ENCODE data around the gene ANKRD65. TPM values are rescaled to one million over a fixed set of nuclear protein-coding genes. Genes with fewer than 3 reads are reported as not detected.
"Not testable (repeated sequence)": the region's sequence is repeated elsewhere in the genome, so short reads cannot be mapped to it uniquely, and the experiment has no call there.

ANKRD65 gene
- total and polyA plus RNA-seq, 3 experiments from 2014 or later = not detected

DNA sequence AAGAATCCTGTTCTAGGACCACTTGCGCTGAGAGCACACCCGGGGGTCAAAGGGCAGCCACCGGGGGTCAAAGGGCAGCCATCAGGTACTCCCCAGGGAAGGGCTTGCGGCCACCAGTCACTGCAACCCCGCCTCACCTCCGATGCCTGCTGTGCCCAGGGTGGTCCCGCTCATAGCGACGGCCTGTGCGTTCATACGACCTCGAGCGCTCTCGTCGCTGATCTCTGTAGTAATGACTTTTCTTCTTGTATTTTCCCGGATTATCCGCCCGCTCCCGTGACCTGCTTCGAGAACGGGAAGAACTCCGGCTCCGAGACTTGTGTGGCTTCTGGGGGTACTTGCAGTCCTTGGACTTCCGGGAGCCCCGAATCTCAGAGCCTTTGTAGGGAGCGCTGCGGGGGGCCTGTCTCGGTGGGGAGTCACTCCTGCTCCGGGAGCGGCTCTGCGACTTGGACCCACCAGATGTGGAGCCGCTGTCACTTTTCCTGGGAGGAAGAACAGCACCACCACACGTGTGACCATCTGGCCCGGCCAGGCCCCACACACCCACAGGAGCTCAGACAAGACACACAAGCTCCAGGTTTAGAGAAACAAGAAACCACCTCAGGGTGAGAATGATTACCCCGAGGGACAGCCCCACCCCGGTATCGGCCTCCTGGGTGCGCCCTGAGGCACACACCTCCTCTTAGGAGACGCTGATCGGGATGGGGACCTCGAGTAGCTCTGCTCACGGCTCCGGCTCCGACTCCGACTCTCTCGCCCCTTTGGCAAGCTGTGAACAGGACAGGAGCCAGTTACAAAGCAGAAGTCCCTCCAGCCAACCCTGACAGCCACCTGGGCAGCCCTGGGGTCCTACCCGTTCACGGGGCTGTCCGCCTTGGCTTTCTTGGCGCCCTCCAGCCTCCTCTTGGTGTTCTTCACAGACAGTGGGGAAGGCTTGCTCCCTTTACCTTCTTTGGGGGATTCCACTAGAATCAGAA is 33.7 kb downstream of the ANKRD65 start:
- CTCF ChIA-PET = interaction anchor here (1.1 to 1.7 kb wide), 2 partner anchors 12 kb away, joined by 4 read pairs; partner anchors contain the start of genes AURKAIP1 and CCNL2
- H3K36me3 ChIP-seq (ENCODE audit: insufficient read depth, low read length) = peaks cover 63% of the 10 kb centered on the region
- peaks cover 2 to 7% (median 4%) of the 10 kb centered on the region in 3 donors for H3K4me1 Mint-ChIP-seq

DNA sequence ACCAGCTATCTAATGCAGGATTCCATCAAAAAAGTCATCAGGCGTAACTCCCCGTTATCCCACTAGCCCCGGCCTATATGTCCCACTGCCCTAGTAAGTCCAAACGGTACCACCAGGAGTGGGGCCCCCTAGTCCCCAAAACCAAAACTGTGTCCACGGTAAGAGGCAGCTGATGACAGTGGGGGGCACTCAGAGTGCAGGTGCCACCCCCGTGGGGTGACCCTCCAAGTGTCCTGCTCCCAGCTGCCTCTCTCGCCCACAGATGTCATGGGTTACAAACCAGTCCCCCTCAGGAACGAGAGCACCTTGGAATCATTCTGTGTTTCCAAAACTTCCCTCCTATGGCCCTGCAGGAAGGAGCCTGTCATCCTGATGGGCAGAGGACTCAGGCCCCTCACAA is 35.1 kb downstream of the ANKRD65 start:
- peaks cover 9 to 53% (median 10%) of the 10 kb centered on the region in 3 donors for H3K36me3 Mint-ChIP-seq
- ChIA-PET CTCF (interaction anchor here (1.1 kb wide), 1 partner anchor 14 kb away, joined by 4 read pairs; the partner anchor contains the start of gene CCNL2), POLR2A (interaction anchor here (1.3 kb wide), 1 partner anchor 14 kb away, joined by 3 read pairs; no protein-coding TSS in a partner anchor)
- peaks cover 0 to 3% (median 1%) of the 10 kb centered on the region in 3 donors for H3K4me1 Mint-ChIP-seq
- DNase-seq = no peak
- H3K9me3 Mint-ChIP-seq = no peaks in the 10 kb centered on the region
- H3K4me3 Mint-ChIP-seq = no peak overlapping the region
- H3K27ac Mint-ChIP-seq = no peak overlapping the region
- Histone ChIP-seq H3K4me3 (ENCODE audit: low read length) (no peak overlapping the region), H3K27me3 (ENCODE audit: insufficient read depth, low read length, poor library complexity, severe bottlenecking) (no peaks in the 10 kb centered on the region), H3K4me1 (ENCODE audit: insufficient read depth, low read length) (no peaks in the 10 kb centered on the region), H3K36me3 (ENCODE audit: insufficient read depth, low read length) (peaks cover 49% of the 10 kb centered on the region), H3K9me3 (ENCODE audit: low read length) (no peaks in the 10 kb centered on the region), H3K27ac (ENCODE audit: low read depth, low read length) (no peak overlapping the region)
- no peaks in the 10 kb centered on the region for H3K27me3 Mint-ChIP-seq

More for the DNA sequence above, 33.7 kb downstream of the ANKRD65 start:
- no peak for DNase-seq
- Mint-ChIP-seq H3K27ac (peak overlapping the region in 1 of 8 donors; percentile 43), H3K36me3 (peaks cover 10 to 67% (median 13%) of the 10 kb centered on the region in 3 donors), H3K27me3 (no peaks in the 10 kb centered on the region), H3K4me3 (no peak overlapping the region), H3K9me3 (no peaks in the 10 kb centered on the region)
- no peak overlapping the region for H3K27ac ChIP-seq (ENCODE audit: low read depth, low read length)
- H3K4me3 ChIP-seq (ENCODE audit: low read length) = no peak overlapping the region
- H3K9me3 ChIP-seq (ENCODE audit: low read length) = no peaks in the 10 kb centered on the region
- POLR2A ChIA-PET = no interaction called here
- no peaks in the 10 kb centered on the region for H3K27me3 ChIP-seq (ENCODE audit: insufficient read depth, low read length, poor library complexity, severe bottlenecking)
- no peaks in the 10 kb centered on the region for H3K4me1 ChIP-seq (ENCODE audit: insufficient read depth, low read length)

DNA sequence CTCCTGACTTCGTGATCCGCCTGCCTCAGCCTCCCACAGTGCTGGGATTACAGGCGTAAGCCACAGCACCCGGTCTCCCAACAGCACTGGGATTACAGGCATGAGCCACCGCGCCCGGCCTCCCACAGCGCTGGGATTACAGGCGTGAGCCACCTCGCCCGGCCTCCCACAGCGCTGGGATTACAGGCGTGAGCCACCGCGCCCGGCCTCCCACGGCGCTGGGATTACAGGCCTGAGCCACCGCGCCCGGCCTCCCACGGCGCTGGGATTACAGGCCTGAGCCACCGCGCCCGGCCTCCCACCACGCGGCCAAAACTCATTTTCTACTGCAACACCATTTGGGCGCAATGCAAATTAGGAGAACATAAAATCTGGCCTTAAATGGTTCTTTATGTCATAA is 35.7 kb downstream of the ANKRD65 start:
- POLR2A ChIA-PET = interaction anchor here (1.3 kb wide), 1 partner anchor 15 kb away, joined by 3 read pairs; no protein-coding TSS in a partner anchor

GRCh38 chr1:1381294-1381693 is 39.8 kb downstream of the ANKRD65 start:
- no peak overlapping the region for H3K4me3 ChIP-seq (ENCODE audit: low read length)
- no peaks in the 10 kb centered on the region for H3K27me3 ChIP-seq (ENCODE audit: insufficient read depth, low read length, poor library complexity, severe bottlenecking)
- DNase-seq = no peak
- H3K9me3 ChIP-seq (ENCODE audit: low read length) = no peaks in the 10 kb centered on the region
- Mint-ChIP-seq H3K27me3 (no peaks in the 10 kb centered on the region), H3K27ac (no peak overlapping the region), H3K4me1 (peaks cover 0 to 3% (median 0%) of the 10 kb centered on the region in 3 donors), H3K4me3 (no peak overlapping the region), H3K36me3 (peaks cover 0 to 7% (median 0%) of the 10 kb centered on the region in 3 donors), H3K9me3 (no peaks in the 10 kb centered on the region)
- H3K4me1 ChIP-seq (ENCODE audit: insufficient read depth, low read length) = no peaks in the 10 kb centered on the region
- no peak overlapping the region for H3K27ac ChIP-seq (ENCODE audit: low read depth, low read length)
- CTCF ChIA-PET = interaction anchor here (1.2 kb wide), 1 partner anchor 19 kb away, joined by 3 read pairs; no protein-coding TSS in a partner anchor
- H3K36me3 ChIP-seq (ENCODE audit: insufficient read depth, low read length) = peaks cover 7% of the 10 kb centered on the region
- POLR2A ChIA-PET = no interaction called here

More for the DNA sequence above, 35.7 kb downstream of the ANKRD65 start:
- DNase-seq; H3K4me3 ChIP-seq (ENCODE audit: low read length); H3K9me3 Mint-ChIP-seq; H3K27ac Mint-ChIP-seq; H3K27me3 Mint-ChIP-seq; CTCF ChIA-PET; H3K9me3 ChIP-seq (ENCODE audit: low read length); H3K4me3 Mint-ChIP-seq; H3K27me3 ChIP-seq (ENCODE audit: insufficient read depth, low read length, poor library complexity, severe bottlenecking); H3K27ac ChIP-seq (ENCODE audit: low read depth, low read length); H3K4me1 ChIP-seq (ENCODE audit: insufficient read depth, low read length); H3K4me1 Mint-ChIP-seq: not testable (repeated sequence)
- peaks cover 44% of the 10 kb centered on the region for H3K36me3 ChIP-seq (ENCODE audit: insufficient read depth, low read length)
- peaks cover 5 to 47% (median 6%) of the 10 kb centered on the region in 3 donors for H3K36me3 Mint-ChIP-seq

GRCh38 chr1:1380860-1381259 is 40.2 kb downstream of the ANKRD65 start:
- H3K4me3 Mint-ChIP-seq = no peak overlapping the region
- H3K4me1 Mint-ChIP-seq = peaks cover 0 to 3% (median 3%) of the 10 kb centered on the region in 3 donors
- peaks cover 3% of the 10 kb centered on the region for H3K36me3 ChIP-seq (ENCODE audit: insufficient read depth, low read length)
- H3K9me3 Mint-ChIP-seq = no peaks in the 10 kb centered on the region
- no peaks in the 10 kb centered on the region for H3K27me3 ChIP-seq (ENCODE audit: insufficient read depth, low read length, poor library complexity, severe bottlenecking)
- peaks cover 0 to 3% (median 0%) of the 10 kb centered on the region in 3 donors for H3K36me3 Mint-ChIP-seq
- H3K27ac ChIP-seq (ENCODE audit: low read depth, low read length) = no peak overlapping the region
- DNase-seq = no peak
- no peak overlapping the region for H3K4me3 ChIP-seq (ENCODE audit: low read length)
- H3K27me3 Mint-ChIP-seq = no peaks in the 10 kb centered on the region
- ChIA-PET POLR2A (no interaction called here), CTCF (interaction anchor here (1.1 to 1.2 kb wide), 2 partner anchors 9 to 19 kb away, joined by 3 read pairs; no protein-coding TSS in a partner anchor)
- no peaks in the 10 kb centered on the region for H3K9me3 ChIP-seq (ENCODE audit: low read length)
- peaks cover 4% of the 10 kb centered on the region for H3K4me1 ChIP-seq (ENCODE audit: insufficient read depth, low read length)
- no peak overlapping the region for H3K27ac Mint-ChIP-seq

GRCh38 chr1:1377540-1378205 is 43.4 kb downstream of the ANKRD65 start:
- peak overlapping the region in 2 of 7 donors; percentile 11 to 61 for H3K4me3 Mint-ChIP-seq
- DNase-seq = no peak
- H3K27ac Mint-ChIP-seq = peak overlapping the region in 1 of 8 donors; percentile 32
- peaks cover 0 to 15% (median 0%) of the 10 kb centered on the region in 3 donors for H3K36me3 Mint-ChIP-seq
- H3K4me1 Mint-ChIP-seq = peaks cover 11 to 22% (median 14%) of the 10 kb centered on the region in 3 donors
- H3K27me3 Mint-ChIP-seq = no peaks in the 10 kb centered on the region
- ChIA-PET CTCF (interaction anchor here (0.7 kb wide), 1 partner anchor 22 kb away, joined by 3 read pairs; no protein-coding TSS in a partner anchor), POLR2A (no interaction called here)
- Histone ChIP-seq H3K27ac (ENCODE audit: low read depth, low read length) (no peak overlapping the region), H3K4me1 (ENCODE audit: insufficient read depth, low read length) (peaks cover 16% of the 10 kb centered on the region), H3K9me3 (ENCODE audit: low read length) (no peaks in the 10 kb centered on the region), H3K36me3 (ENCODE audit: insufficient read depth, low read length) (no peaks in the 10 kb centered on the region), H3K27me3 (ENCODE audit: insufficient read depth, low read length, poor library complexity, severe bottlenecking) (no peaks in the 10 kb centered on the region), H3K4me3 (ENCODE audit: low read length) (no peak overlapping the region)
- H3K9me3 Mint-ChIP-seq = no peaks in the 10 kb centered on the region

DNA sequence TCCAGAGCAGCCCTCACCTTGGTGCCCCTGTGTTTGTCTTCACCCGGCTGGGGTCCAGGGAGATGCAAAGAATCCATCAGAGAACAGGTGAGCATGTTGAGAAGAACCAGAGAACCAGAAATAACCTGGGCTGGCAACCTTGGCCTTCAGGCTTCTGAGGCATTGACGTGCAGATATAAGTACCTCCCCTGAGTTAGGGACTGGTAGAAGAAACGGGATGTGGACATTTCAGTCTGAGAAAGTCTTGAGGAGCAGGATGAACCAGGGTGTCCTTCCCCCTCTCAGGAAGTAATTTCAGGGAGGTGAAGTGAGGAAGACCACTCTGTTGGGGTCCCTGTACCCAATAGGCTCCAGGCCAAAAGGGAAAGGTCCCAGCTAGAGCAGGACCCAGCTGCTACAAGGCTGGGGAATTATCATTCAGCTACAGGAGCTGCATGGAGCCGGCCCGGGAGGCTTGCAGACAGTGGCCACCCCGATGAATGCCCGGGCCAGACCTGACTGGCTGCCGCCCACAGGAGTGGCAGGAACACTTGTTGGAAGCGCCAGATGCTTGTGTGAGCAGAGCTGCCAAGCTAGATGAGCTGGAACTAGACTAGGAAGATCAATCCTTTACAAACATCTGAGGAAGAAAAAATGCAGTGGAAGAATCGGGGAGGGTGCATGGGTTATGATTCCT is 44.4 kb downstream of the ANKRD65 start:
- H3K9me3 Mint-ChIP-seq = no peaks in the 10 kb centered on the region
- peak overlapping the region; percentile 7 to 65 (median 45) for H3K4me3 Mint-ChIP-seq
- no peaks in the 10 kb centered on the region for H3K27me3 Mint-ChIP-seq
- CTCF ChIA-PET = no interaction called here
- peaks cover 24% of the 10 kb centered on the region for H3K4me1 ChIP-seq (ENCODE audit: insufficient read depth, low read length)
- peaks cover 0 to 15% (median 0%) of the 10 kb centered on the region in 3 donors for H3K36me3 Mint-ChIP-seq
- H3K4me1 Mint-ChIP-seq = peaks cover 15 to 30% (median 16%) of the 10 kb centered on the region in 3 donors
- no peaks in the 10 kb centered on the region for H3K27me3 ChIP-seq (ENCODE audit: insufficient read depth, low read length, poor library complexity, severe bottlenecking)
- H3K27ac ChIP-seq (ENCODE audit: low read depth, low read length) = peak overlapping the region; percentile 91
- H3K36me3 ChIP-seq (ENCODE audit: insufficient read depth, low read length) = no peaks in the 10 kb centered on the region
- H3K4me3 ChIP-seq (ENCODE audit: low read length) = no peak overlapping the region
- POLR2A ChIA-PET = interaction anchor here (2.9 kb wide), 2 partner anchors 23 to 30 kb away, joined by 16 to 48 read pairs; partner anchors contain the start of genes CCNL2 and MRPL20
- peak overlapping the region; percentile 29 to 98 (median 72) for H3K27ac Mint-ChIP-seq
- DNase-seq = no peak
- H3K9me3 ChIP-seq (ENCODE audit: low read length) = no peaks in the 10 kb centered on the region
